Hepatic stellate cell (primary cell): Measurements from ENCODE around the gene KNDC1.
"Not testable (repeated sequence)": the region's sequence is repeated elsewhere in the genome, so short reads cannot be mapped to it uniquely, and the experiment has no call there.

Experiments used
- DNase-seq: peaks from one replicate; pipeline ENCODE4 v3.0.0; 2011; ENCODE audit warnings: low spot score

The KNDC1 gene

GRCh38 chr10:133259602-133259989 lies 99.6 kb downstream of the KNDC1 start:
- DNase-seq: no peak

GRCh38 chr10:133260895-133261725 lies 101.1 kb downstream of the KNDC1 start:
- peak; percentile 66 for DNase-seq

GRCh38 chr10:133261726-133262325 lies 101.8 kb downstream of the KNDC1 start:
- peak; percentile 84 for DNase-seq

- DNase-seq: no peak
Measured at GRCh38 chr10:133262696-133263095, 102.7 kb downstream of the KNDC1 start.

- no peak for DNase-seq
Measured at GRCh38 chr10:133263674-133264073, 103.7 kb downstream of the KNDC1 start.

GRCh38 chr10:133264461-133264860 lies 104.4 kb downstream of the KNDC1 start:
- DNase-seq: no peak

DNA sequence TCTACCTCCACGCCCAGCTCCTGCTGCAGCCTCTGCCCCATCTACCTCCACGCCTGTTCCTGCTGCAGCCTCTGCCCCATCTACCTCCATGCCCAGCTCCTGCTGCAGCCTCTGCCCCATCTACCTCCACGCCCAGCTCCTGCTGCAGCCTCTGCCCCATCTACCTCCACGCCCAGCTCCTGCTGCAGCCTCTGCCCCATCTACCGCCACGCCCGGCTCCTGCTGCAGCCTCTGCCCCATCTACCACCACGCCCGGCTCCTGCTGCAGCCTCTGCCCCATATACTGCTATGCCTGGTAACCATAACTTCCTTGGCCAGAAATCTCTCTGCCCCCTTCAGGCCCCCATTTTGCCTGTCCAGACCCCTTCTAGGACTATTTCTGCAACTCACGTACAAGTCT lies 105.0 kb downstream of the KNDC1 start:
- DNase-seq: not testable (repeated sequence)

DNA sequence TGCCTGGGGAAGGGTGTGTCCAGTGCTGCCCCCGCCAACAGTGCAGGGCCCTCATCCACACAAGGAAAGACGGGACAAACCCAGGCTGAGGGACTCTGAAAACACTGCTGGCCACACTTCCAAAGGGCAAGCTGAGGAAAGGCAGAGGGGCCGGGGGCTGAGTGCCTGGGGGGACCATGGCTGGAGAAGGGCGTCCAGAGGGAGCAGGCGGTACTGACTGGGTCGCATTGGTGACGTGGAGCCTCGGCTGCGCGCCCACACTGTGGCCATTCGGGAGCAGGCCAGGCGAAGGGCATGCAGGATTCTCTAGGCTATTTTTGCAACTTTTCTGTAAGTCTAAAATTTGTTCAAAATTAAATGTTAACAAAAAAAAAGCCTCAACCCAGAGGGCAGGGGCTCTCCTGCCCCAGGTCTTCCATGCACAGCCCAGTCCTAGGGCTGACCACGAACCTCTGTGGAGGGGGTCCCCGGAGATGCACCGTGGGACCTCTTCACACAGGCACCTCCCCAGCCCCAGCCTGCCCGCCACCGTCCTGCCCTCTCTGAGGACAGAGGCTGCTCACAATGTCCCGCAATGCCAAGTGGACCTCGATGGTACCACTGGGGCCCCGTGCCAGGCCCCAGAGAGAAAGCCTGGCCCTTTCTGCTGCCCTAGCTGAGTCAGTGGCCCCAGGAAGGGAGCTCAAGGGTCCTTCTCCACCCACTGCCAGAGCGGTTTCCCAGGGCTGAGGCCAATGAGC lies 106.2 kb downstream of the KNDC1 start:
- DNase-seq: no peak

GRCh38 chr10:133267293-133267692 lies 107.3 kb downstream of the KNDC1 start:
- DNase-seq: no peak

GRCh38 chr10:133267829-133268228 lies 107.8 kb downstream of the KNDC1 start:
- DNase-seq: no peak

DNA sequence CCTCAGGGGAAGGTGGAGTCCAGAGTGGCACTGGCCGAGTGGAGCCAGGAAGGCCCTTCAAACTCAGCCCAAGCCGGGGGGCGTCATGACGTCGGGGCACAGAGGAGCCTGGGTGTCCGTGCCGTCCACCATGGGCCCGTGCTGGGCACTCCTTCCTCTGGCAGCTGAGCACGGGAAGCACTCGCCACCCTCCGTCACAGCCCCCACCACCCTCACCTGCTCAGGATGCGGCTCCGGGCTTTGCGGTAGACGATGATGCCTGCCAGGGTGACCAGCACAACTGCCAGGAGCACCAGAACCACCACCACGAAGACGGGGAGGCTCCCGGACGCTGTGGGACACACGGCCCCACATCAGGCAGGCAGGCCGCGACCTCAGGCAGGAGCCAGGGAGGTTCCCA lies 108.5 kb downstream of the KNDC1 start:
- no peak for DNase-seq

- DNase-seq: no peak
Measured at GRCh38 chr10:133269367-133269766, 109.3 kb downstream of the KNDC1 start.

GRCh38 chr10:133270204-133270603 lies 110.2 kb downstream of the KNDC1 start:
- no peak for DNase-seq

- DNase-seq: no peak
Measured at GRCh38 chr10:133270773-133271297, 110.8 kb downstream of the KNDC1 start.

DNA sequence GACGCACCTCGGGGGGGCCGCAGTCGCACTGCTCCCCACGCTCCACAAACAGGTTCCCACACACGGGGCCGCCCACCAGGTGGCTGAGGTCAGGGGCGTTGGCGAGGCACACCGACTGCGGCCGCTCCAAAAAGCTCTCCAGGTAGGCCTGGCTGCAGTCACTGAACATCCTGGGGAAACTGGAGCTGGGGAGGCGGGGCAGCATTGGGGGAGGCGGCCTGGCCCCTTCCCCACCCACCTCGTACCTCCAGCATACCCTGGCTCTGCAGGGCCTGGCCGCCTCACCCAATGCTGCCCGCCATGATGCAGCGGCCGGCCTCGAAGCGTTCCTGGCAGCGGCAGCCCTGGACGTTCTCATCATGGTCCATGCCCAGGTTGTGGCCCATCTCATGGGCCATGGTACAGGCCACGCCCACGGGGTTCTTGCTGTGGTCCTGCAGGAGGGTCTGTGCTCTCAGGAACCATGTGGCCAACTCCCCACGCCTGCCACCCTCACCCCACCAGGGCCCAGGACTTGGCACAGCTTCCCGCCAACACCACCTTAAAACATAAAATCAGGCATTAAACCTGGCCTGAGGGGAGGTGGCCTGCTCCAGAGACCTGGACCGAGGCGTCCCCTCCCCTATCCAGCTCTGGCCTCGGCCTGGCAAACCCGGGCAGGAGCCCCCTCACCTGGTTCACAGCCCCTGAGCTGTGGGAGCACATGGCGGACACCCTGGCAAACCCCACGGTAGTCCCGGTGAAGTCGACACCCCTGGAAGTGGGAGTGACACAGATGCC lies 111.7 kb downstream of the KNDC1 start:
- DNase-seq: no peak

DNA sequence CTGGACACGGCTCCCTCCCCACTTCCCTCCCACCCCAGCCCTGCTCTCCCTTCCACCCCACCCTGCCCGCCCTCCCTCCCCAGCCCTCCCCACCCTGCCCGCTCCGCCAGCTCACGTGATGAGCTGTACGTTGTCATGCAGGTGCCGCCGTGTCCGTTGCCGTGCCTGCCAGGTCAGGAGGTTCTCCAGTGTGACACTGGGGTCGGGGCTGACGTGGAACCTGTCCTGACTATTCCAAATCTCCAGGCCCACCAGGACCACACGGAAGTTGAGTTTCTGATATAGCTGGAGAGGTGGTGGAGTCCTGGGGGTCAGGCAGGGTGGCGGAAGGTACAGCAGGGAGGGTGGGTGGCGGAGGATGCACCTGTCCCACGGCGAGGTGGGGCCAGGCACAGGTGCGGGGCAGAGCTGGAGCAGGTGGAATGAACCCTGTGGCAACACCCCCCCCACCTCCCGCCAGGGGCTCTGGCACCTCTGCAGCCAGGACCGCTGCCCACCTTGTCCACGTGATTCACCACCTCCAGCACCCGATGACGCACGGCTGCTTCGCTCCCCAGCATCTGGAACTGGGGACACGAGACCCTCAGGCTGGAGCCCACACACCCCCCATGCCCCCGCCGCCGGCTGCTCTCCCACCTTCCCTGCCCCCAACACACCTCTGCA lies 112.4 kb downstream of the KNDC1 start:
- DNase-seq: no peak

DNA sequence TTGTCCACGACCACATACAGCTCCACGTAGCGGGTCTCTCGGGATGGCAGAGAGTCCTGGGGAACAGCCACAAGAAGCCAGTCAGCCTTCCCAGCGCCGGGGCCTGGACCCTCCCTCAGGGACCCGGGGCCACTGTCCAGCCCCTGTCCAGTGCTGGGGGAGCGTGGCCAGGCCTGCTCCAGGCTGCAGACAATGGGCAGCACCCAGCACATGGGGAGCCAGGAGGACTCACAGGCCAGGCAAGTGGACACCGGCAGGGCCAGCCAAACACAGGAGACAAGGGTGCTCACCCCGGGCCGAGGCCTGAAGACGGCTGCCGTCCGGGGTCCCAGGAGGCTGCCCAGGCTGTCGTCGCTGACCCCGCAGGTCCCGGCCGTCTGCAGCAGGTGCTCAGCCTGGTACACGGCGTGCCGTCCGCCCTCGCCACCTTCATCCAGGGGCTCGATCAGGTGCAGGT lies 113.0 kb downstream of the KNDC1 start:
- no peak for DNase-seq

DNA sequence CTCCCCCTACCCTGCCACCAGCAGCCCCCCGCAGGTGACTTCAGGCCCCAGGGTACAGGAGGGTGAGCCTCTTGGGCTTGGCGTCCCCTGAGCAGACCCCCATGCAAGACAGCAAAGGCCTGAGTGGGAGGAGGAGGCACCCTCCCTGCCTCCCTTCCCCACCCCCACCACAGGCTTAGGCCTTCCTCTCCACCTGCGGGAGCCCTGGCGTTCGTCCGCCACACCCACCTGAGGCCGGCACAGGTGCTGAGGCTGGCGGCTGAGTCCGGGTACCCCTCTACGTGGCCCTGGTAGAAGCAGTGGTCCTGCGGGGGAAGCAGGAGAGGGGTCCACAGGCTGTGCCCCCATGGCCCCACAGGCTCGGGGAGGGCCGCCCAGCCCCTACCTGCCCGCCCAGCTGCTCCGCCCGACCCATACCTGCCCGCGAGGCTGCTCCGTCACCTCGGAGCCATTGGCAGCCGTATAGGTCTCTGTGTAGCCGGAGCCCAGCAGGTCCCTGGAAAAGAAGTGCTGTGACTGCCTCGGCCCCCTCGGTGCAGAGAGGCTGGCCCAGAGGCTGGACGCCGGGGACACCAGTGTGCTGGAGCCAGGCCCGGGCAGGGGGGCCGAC lies 113.6 kb downstream of the KNDC1 start:
- DNase-seq: no peak

DNA sequence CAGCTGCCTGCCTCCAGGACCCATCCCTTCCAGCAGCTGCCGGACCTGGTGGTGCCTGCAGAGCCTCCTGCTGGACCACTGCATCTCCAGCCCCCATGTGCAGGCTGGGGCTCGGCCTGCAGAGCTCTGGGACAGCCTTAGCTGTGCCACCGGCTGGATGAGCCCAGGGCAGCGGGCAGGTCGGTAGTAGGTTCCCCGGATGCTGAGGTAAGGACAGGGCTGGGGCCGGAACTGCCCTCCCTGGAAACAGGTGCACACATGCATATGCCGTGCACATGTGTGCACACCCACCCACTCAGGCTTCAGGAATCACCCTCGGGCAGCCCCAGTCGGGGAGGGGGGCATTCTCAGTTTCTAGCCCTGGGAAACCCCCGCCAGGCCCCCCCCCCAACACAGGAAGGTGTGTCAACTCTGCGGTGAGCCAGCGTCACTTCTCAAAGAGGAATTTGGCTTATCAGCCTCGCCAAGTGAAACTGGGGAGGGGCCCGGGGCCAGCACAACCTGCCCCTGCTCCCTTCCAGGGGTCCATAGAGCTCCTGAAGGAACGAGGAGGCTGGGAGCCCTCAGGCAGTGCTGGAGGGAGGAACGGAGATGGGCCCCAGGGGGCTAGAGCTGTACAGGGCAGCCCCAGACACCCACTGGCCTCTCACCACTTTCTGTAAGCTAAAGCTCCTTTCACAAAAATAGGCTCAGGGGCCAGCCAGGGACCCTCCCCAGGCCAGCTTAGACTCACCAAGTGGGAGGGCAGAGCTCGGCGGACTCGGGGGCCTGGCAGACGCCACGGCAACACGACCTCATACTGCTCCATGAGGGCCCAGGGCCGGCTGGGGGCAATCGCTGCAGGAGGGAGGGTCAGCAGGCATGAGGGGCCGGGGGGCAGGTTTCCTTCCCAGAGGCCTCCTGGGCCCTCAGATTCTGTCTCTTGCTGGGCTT lies 115.0 kb downstream of the KNDC1 start:
- no peak for DNase-seq

DNA sequence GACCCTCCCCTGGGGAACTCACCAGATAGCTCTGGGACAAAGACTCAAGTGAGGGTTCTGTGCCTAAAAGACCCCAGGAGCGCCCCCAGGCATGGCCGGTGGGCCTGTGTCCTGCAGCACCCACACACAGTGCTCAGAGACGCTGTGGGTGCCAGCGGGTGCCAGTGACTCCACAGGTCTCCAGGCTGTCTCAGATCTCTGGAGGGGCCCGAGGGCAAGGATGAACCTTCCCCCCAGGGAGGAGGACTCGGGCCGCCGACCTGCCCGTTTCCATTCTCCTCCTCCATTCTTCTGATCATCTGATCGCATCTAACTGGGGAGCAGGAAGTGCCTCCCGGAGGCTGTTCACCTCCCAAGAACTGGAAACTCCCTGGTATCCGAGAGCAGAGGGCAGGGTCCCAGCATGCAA lies 115.7 kb downstream of the KNDC1 start:
- no peak for DNase-seq
